GM12801 (cell line): ENCODE results near the gene POU3F3.

ENCODE experiments used
- CTCF ChIP-seq: IDR thresholded peaks from one replicate; pipeline ENCODE4 v1.5.1; 2011; ENCODE audit warnings: control low read depth; ENCODE audit not compliant: insufficient read length; ENCODE audit errors: extremely low read depth

POU3F3 gene

GRCh38 chr2:104876606-104877570 is 23.0 kb downstream of the POU3F3 start:
- no peak for TF ChIP-seq CTCF

DNA sequence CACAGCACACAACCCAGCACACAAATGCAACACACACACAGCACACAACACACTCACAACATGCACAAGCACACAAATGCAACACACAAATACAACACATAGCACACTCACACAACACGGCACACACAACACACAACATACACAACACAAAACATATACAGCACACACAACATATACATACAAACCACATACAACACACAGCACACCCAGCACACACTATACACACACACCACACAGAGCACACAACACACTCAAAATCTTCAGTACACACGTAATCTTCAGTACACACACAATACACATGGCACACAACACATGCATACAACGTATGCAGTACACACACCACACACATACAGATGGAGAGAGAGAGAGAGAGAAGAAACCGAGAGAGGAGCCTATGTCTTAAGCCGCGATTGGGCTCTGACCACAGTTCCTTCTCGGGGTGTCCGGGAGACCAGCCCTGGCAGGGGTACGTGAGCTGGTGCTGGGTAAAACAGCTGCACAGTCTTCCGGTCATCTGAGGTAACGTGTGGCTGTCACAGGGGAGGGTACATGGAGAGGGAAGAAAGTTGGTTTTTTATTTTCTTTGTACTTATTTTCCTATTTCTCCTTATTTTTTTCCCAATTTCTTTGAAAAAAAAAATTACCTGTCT is 25.1 kb downstream of the POU3F3 start:
- TF ChIP-seq CTCF, result no peak

GRCh38 chr2:104880076-104880475 is 26.2 kb downstream of the POU3F3 start:
- TF ChIP-seq CTCF, result no peak

GRCh38 chr2:104883357-104883756 is 29.4 kb downstream of the POU3F3 start:
- no peak for TF ChIP-seq CTCF

GRCh38 chr2:104885119-104885782 is 31.3 kb downstream of the POU3F3 start:
- TF ChIP-seq CTCF, result no peak

- no peak for TF ChIP-seq CTCF
Observed at GRCh38 chr2:104887676-104888075, 33.8 kb downstream of the POU3F3 start.

DNA sequence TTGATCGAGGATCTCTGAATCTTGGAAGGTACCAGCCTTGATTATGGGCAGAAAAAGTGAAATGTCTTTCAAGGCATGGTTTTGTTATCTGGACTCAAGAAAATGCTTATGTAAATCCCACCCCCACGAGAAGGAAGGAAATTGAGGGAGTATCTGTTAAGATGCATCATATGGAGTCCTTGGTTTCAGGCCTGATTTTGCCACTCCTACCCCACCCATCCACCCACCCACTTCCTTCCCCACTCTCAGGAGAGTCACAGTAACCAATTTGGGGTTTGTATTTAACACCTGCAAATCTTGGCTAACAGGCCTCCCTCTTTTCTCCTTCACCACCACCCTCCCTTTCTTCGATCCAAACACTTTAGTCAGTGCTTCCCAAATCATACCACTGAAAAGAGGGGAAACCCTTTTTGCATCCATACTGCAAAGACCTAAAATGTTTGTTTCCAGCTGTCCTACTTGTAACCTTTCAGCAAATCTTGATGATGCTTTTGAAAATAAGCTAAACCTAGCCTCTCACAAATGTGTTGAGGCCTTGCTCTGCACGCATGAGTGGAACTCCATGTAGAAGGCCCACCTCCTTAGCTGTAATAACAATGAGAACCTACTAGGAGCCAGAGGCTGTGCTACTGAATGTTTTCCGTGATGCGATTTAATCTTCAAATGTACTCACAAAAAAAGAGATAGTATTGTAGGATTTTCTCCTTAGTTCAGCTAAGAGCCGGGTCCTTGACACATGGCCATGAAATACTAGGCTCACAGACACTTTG is 34.8 kb downstream of the POU3F3 start:
- TF ChIP-seq CTCF, result no peak
